Transverse colon (tissue), 4 donors: Measurements from ENCODE around the gene PAGE1.

Experiments
- CTCF ChIP-seq, 5 experiments: fragments of 200-600 bp in 3 of 5; fragments of 450-650 bp in 2 of 5; sonication (generic) in 3 of 5; IDR thresholded peaks; 1 replicate in 2 of 5; 2 replicates in 3 of 5; pipeline ENCODE4 v1.5.1; 2016 to 2017; ENCODE audit warnings: antibody characterized with exemption in 5 of 5, inconsistent platforms in 3 of 5, mild to moderate bottlenecking in 2 of 5, moderate library complexity in 1 of 5
- POLR2A ChIP-seq: fragments of 450-650 bp; IDR thresholded peaks from one replicate; pipeline ENCODE4 v1.6.1; 2016; ENCODE audit warnings: antibody characterized with exemption, mild to moderate bottlenecking, moderate library complexity
- POLR2AphosphoS5 ChIP-seq, 3 donors: sonication (generic); formaldehyde crosslinking; IDR thresholded peaks; one replicate each; pipeline ENCODE4 v1.6.1; 2016; ENCODE audit warnings: antibody characterized with exemption in 3 of 3

- no peak for TF ChIP-seq CTCF (IDR thresholded peaks at IDR 0.05)
- no peak for TF ChIP-seq POLR2AphosphoS5 (IDR thresholded peaks at IDR 0.05)
- TF ChIP-seq POLR2A = no peak
These were observed 30.4 kb upstream of the PAGE1 start for GRCh38 chrX:49725923-49726904.
